Epithelial cell of proximal tubule (primary cell): Measurements from ENCODE around the gene OPCML. TPM values are rescaled to one million over a fixed set of nuclear protein-coding genes. Genes with fewer than 3 reads are reported as not detected.

ENCODE experiments used
- DNase-seq: peaks from one replicate; pipeline ENCODE4 v3.0.0-alpha.2; 2011; ENCODE audit warnings: low read depth
- H3K4me3 ChIP-seq: 2 replicates; pipeline ENCODE4 v1.5.1; 2011; ENCODE audit warnings: low read depth, mild to moderate bottlenecking, low read length
- CTCF ChIP-seq: conservative IDR thresholded peaks from 2 replicates; pipeline ENCODE4 v1.5.1; 2012; ENCODE audit warnings: low read depth, mild to moderate bottlenecking, low read length
- total RNA-seq: library from RNA; depleted of rRNA; stranded (reverse); fragments of >200 nt; gene quantifications from 2 replicates; pipeline ENCODE4 v1.2.3, GENCODE V29; 2015

Gene OPCML
- total RNA-seq, 1 donor from 2014 or later, result not detected

- DNase-seq, result no peak
- no peak for TF ChIP-seq CTCF
- H3K4me3 ChIP-seq, result no peak overlapping the region
Measured at GRCh38 chr11:132751516-132752250, 780.6 kb downstream of the OPCML start.

GRCh38 chr11:132746305-132746704 lies 786.0 kb downstream of the OPCML start:
- no peak for DNase-seq
- H3K4me3 ChIP-seq, result no peak overlapping the region
- no peak for TF ChIP-seq CTCF

- TF ChIP-seq CTCF, result no peak
- DNase-seq, result no peak
- H3K4me3 ChIP-seq, result no peak overlapping the region
Measured at GRCh38 chr11:132745306-132745705, 787.0 kb downstream of the OPCML start.

- TF ChIP-seq CTCF, result no peak
- no peak for DNase-seq
- no peak overlapping the region for H3K4me3 ChIP-seq
Measured at GRCh38 chr11:132744771-132745170, 787.5 kb downstream of the OPCML start.

- TF ChIP-seq CTCF, result no peak
- no peak for DNase-seq
- no peak overlapping the region for H3K4me3 ChIP-seq
Measured at GRCh38 chr11:132743601-132744000, 788.7 kb downstream of the OPCML start.

- TF ChIP-seq CTCF, result no peak
- no peak overlapping the region for H3K4me3 ChIP-seq
- DNase-seq, result no peak
Measured at GRCh38 chr11:132742929-132743328, 789.4 kb downstream of the OPCML start.

GRCh38 chr11:132734217-132734616 lies 798.1 kb downstream of the OPCML start:
- H3K4me3 ChIP-seq, result no peak overlapping the region
- TF ChIP-seq CTCF, result no peak
- DNase-seq, result no peak
